ENCODE results near the gene EXOC4.

EXOC4 gene

GRCh38 chr7:133542209-133542780 lies 289.4 kb downstream of the EXOC4 start:
- DNase-seq (ENCODE audit: low spot score), result no peak

GRCh38 chr7:133543657-133544056 lies 290.8 kb downstream of the EXOC4 start:
- no peak for DNase-seq (ENCODE audit: low spot score)

- DNase-seq (ENCODE audit: low spot score), result no peak
Observed at GRCh38 chr7:133545618-133546017, 292.7 kb downstream of the EXOC4 start.

- no peak for DNase-seq (ENCODE audit: low spot score)
Observed at GRCh38 chr7:133547981-133548380, 295.1 kb downstream of the EXOC4 start.

- no peak for DNase-seq (ENCODE audit: low spot score)
Observed at GRCh38 chr7:133549633-133550032, 296.8 kb downstream of the EXOC4 start.

GRCh38 chr7:133550145-133550544 lies 297.3 kb downstream of the EXOC4 start:
- DNase-seq (ENCODE audit: low spot score), result no peak

GRCh38 chr7:133550811-133551210 lies 297.9 kb downstream of the EXOC4 start:
- DNase-seq (ENCODE audit: low spot score), result no peak

- no peak for DNase-seq (ENCODE audit: low spot score)
Observed at GRCh38 chr7:133551466-133551865, 298.6 kb downstream of the EXOC4 start.

GRCh38 chr7:133552079-133552478 lies 299.2 kb downstream of the EXOC4 start:
- DNase-seq (ENCODE audit: low spot score), result no peak

GRCh38 chr7:133554330-133554729 lies 301.5 kb downstream of the EXOC4 start:
- DNase-seq (ENCODE audit: low spot score), result no peak

GRCh38 chr7:133556048-133556447 lies 303.2 kb downstream of the EXOC4 start:
- no peak for DNase-seq (ENCODE audit: low spot score)

GRCh38 chr7:133556553-133556952 lies 303.7 kb downstream of the EXOC4 start:
- DNase-seq (ENCODE audit: low spot score), result no peak

- no peak for DNase-seq (ENCODE audit: low spot score)
Observed at GRCh38 chr7:133560900-133561299, 308.0 kb downstream of the EXOC4 start.

- DNase-seq (ENCODE audit: low spot score), result no peak
Observed at GRCh38 chr7:133561396-133561795, 308.5 kb downstream of the EXOC4 start.

- DNase-seq (ENCODE audit: low spot score), result no peak
Observed at GRCh38 chr7:133562621-133563020, 309.7 kb downstream of the EXOC4 start.

- DNase-seq (ENCODE audit: low spot score), result no peak
Observed at GRCh38 chr7:133563251-133563650, 310.4 kb downstream of the EXOC4 start.

GRCh38 chr7:133564484-133564883 lies 311.6 kb downstream of the EXOC4 start:
- no peak for DNase-seq (ENCODE audit: low spot score)

GRCh38 chr7:133568544-133568943 lies 315.7 kb downstream of the EXOC4 start:
- DNase-seq (ENCODE audit: low spot score), result no peak

- DNase-seq (ENCODE audit: low spot score), result no peak
Observed at GRCh38 chr7:133570321-133570720, 317.4 kb downstream of the EXOC4 start.

- DNase-seq (ENCODE audit: low spot score), result no peak
Observed at GRCh38 chr7:133571076-133571475, 318.2 kb downstream of the EXOC4 start.

GRCh38 chr7:133572087-133572486 lies 319.2 kb downstream of the EXOC4 start:
- DNase-seq (ENCODE audit: low spot score), result no peak

GRCh38 chr7:133572843-133573242 lies 320.0 kb downstream of the EXOC4 start:
- no peak for DNase-seq (ENCODE audit: low spot score)

- no peak for DNase-seq (ENCODE audit: low spot score)
Observed at GRCh38 chr7:133573554-133574265, 320.8 kb downstream of the EXOC4 start.
